Activated CD8-positive, alpha-beta memory T cell treated with anti-CD3 and anti-CD28 coated beads for 4 hours (primary cell): ENCODE measurements around the gene ANO3.
"Not testable (repeated sequence)": the region's sequence is repeated elsewhere in the genome, so short reads cannot be mapped to it uniquely, and the experiment has no call there.

Experiments
- DNase-seq, 2 donors: peaks; one replicate each; pipeline ENCODE4 v3.0.0-alpha.2; 2020; ENCODE audit warnings: low read depth in 2 of 2

Gene ANO3

GRCh38 chr11:26573896-26574295 is 242.0 kb downstream of the ANO3 start:
- DNase-seq: no peak

- no peak for DNase-seq
Measured at GRCh38 chr11:26575946-26576345, 244.0 kb downstream of the ANO3 start.

- no peak for DNase-seq
Measured at GRCh38 chr11:26578998-26579661, 247.2 kb downstream of the ANO3 start.

GRCh38 chr11:26579683-26580082 is 247.8 kb downstream of the ANO3 start:
- no peak for DNase-seq

- no peak for DNase-seq
Measured at GRCh38 chr11:26580929-26581328, 249.0 kb downstream of the ANO3 start.

- no peak for DNase-seq
Measured at GRCh38 chr11:26583550-26583949, 251.6 kb downstream of the ANO3 start.

- no peak for DNase-seq
Measured at GRCh38 chr11:26584818-26585217, 252.9 kb downstream of the ANO3 start.

GRCh38 chr11:26587073-26587472 is 255.1 kb downstream of the ANO3 start:
- no peak for DNase-seq

GRCh38 chr11:26593691-26594090 is 261.8 kb downstream of the ANO3 start:
- DNase-seq: no peak

- not testable (repeated sequence) for DNase-seq
Measured at GRCh38 chr11:26595207-26595865, 263.4 kb downstream of the ANO3 start.

GRCh38 chr11:26597049-26597689 is 265.2 kb downstream of the ANO3 start:
- DNase-seq: not testable (repeated sequence)

GRCh38 chr11:26597899-26598298 is 266.0 kb downstream of the ANO3 start:
- no peak for DNase-seq

GRCh38 chr11:26599425-26599824 is 267.5 kb downstream of the ANO3 start:
- DNase-seq: no peak

- no peak for DNase-seq
Measured at GRCh38 chr11:26599876-26600434, 268.0 kb downstream of the ANO3 start.

- no peak for DNase-seq
Measured at GRCh38 chr11:26607725-26608506, 276.0 kb downstream of the ANO3 start.

- DNase-seq: no peak
Measured at GRCh38 chr11:26608507-26609146, 276.7 kb downstream of the ANO3 start.

- no peak for DNase-seq
Measured at GRCh38 chr11:26613759-26614158, 281.8 kb downstream of the ANO3 start.

GRCh38 chr11:26618441-26618840 is 286.5 kb downstream of the ANO3 start:
- no peak for DNase-seq

- no peak for DNase-seq
Measured at GRCh38 chr11:26620282-26621045, 288.5 kb downstream of the ANO3 start.

GRCh38 chr11:26621132-26621531 is 289.2 kb downstream of the ANO3 start:
- DNase-seq: no peak

- DNase-seq: no peak
Measured at GRCh38 chr11:26622181-26622580, 290.3 kb downstream of the ANO3 start.
